NCI-H2107 treated with DMSO at 0.1 percent for 48 hours (cell line): ENCODE data around the gene EFNA2.

Experiments used
- DNase-seq: peaks from one replicate; lab custom pipeline; 2025; ENCODE audit not compliant: unreplicated experiment; lab: John Stamatoyannopoulos, UW

The EFNA2 gene

DNA sequence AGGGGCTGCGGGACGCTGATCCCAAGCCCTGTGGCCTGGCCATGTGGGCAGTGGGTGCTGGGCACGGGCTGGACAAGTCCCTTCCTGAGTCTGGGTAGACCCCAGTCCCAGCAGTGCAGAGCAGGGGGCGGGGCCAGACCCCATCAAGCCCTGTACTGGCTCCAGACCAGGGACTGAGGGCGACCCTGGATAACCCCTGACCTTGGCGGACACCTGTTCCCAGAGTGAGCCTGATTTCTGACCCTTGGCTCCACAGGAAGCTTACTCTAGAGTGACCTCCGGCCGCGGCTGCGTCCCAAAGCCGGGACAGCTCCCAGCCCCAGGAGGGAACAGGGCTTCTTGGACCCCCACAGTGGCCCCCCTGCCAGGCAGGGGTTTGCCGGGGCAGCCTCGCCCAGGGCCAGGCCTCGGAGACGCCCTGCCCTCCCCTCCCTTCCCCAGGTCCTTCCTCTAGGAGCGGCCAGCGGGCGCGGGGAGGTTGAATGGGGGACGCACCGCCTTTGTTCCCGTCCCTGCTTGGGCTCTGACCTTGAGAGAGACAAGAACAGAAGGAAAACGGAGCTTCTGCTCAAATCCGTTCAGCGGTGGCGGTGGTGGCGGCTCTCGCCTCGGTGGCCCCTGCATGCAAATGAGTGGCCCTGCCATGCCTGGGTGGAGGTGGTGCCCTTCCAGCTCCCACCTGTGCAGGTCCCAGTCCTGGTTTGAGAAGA, 2.3 kb upstream of the EFNA2 start:
- no peak for DNase-seq

DNA sequence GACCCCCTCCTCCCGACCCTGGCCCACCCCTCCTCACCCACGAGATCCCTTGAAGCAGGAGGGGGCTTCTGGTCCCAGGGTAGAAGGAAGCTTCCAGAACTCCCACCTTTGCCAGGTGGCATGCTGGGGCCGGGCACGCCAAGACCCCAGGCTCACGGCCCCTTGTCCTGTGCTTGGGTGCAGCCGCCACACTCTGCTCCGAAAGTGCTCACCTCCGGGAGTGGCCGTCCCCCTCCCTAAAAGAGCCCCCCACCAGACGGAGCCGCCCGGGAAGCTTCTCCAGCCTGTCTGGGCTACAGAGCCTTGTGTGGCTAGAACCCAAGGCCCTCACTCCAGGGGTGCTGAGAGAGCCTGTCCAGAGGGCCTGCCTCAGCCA, 1.8 kb upstream of the EFNA2 start:
- no peak for DNase-seq

DNA sequence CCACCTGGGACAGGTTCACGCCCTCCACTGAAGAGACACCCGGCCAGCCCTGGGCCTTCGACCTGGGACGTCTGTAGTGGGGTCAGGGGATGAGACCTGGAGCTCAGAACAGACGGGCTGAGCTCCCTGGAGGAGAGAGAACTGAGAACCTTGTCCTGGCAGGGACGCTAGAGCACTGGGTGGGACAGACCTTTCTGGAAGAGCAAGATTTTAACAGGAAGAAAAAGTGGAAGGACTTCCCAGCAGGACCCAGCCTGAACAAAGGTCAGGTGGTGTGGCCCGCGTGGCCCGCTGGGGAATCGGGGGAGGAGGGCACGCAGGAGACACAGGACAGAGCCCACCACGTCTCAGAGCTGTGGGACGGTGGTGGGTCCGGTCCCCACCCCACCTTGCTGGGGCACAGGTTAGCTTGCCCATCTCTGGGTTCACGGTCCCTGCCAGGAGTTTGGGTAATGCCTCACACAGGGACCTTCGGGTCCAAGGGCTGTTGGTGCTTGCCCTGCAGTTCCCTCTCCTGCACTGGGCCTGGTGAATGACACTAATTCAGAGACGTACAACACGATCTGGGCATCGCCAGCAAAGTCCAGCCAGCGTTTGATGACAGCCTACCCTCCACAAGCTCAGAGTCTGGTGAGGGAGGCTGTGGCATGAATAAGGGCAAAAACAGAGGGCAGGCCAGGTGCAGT, 1.2 kb upstream of the EFNA2 start:
- no peak for DNase-seq

DNA sequence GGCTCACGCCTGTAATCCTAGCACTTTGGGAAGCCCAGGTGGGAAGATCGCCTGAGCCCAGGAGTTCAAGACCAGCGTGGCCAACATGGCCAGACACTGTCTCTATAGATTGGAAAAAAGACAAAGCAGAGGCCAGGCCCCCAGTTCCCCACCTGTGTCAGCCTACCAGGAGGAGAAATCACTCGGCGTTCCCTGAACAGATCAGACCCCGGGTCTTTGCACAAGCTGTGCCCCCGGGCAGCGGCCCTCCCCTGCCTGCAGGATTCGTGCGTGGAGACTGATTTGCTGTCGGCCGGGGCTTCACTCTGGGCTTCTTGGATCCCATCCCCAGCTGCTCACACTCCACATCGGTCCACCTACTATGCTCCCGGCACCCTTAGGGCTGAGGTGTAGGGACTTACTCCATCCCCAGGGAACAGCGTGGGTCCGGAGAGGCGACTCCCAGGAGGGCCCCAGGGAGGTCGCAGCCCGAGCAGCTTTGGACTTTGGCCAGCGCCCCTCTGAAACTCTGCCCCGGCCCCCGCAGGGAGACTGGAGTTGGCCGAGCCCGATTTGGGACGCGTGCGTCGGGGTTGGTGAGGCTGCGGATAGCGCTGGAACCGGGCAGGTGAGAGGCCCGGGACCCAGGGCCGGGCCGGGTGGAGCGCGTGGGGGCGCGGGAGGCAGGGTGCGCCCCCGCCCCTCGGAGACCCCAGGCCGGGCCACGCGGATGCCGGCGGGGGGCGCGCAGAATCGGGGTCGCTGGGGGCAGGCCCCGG, 515 bp upstream of the EFNA2 start:
- DNase-seq: no peak

DNA sequence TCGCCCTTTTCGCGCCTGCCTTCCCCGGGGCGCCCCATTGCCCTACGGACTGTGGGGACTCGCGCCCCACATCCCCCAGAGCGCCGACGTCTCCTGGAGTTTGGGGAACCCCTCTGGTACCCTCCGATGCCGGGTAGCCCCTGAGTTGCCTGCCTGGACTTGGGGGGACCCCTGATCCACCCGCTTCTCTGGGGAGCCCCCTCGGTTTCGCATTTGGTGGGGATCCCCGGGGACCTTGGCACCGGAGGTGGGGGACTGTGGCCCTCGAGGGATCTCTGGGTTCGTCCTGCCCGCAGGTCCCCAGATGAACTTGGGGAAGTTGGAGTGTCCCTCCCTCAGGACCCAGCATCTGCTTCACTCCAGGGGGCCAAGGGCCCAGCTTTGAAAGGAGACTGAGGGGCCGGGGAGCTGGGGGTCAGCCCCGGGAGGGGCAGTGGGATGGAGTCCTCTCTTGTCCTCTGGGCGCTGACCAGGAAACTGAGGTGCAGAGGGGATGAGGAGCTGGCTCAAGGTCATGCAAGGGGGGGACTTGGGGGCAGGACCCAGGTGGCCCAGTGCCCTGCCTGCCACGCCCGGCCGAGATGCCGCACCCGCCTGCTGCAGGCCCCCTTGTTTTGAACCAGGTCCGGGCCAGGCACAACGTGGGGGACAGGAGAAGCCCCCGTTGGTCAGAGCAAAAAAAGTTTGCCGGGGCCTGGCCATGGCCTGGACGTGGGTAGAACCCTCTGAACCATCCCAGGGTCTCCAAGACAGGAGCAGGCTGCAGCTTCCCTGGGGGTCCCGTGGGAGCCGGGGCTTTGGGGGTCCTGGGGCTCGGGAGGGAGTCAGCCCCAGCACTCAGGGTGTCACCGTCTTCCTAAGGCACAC, 1.0 kb downstream of the EFNA2 start:
- DNase-seq: no peak

DNA sequence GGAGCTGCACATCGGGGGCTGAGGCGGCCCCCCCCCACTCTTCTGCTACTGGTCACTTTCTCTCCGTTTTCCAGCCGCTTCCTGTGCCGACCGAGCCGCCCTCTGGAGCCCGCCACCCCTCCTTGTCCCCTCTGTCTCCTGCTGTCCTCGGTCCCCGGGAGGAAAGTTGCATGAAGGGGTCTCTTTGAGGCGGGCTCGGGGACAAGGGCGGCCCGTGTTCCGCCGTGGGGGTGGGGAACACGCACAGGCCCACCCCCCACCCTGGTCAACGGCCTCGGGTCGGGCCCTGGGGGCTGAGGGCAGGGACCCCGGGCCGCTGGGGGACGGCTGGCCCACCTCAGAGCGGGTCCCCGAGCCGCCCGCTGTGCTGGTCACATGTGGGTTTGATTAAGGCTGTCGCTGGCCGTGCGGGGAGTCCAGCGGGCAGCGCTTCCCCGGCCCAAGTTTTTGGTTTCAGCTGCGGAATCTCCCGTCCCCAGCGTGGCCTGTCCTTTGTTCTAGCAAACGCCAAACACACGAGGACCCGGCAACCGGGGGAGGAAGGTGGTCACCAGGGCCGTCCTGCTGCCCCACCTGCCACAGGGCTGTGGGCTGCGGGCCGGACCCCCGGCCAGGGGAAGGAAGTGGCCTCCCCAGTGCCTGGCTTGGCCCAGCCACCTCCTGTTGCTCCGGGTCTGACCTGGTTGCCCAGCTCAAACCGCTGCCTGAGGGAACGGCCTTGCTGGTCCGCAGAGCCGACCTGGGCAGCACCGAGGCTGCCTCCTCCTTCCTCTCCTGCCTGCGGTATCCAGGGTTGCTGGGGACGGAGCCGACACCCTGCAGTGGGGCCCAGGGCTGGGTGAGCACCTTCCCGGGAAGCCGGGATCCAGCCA, 1.9 kb downstream of the EFNA2 start:
- no peak for DNase-seq

DNA sequence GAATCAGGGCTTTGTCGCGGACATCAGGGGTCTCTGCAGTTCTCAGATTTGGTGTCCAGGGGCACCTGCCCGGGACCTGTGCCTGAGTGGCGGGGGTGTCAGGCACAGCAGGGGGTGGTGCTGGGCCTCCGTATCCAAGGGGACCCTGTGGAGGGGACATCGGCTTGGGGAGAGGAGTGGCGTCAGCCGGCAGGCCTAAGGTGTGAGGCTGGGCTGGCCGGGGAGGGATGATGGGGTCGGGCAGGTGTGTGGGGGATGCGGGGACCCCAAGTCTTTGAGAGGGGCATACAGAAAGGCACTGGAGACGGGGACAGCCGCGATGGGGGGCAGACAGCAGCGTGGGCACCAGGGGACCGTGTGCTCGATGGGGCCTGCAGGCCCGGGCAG, 2.5 kb downstream of the EFNA2 start:
- no peak for DNase-seq

DNA sequence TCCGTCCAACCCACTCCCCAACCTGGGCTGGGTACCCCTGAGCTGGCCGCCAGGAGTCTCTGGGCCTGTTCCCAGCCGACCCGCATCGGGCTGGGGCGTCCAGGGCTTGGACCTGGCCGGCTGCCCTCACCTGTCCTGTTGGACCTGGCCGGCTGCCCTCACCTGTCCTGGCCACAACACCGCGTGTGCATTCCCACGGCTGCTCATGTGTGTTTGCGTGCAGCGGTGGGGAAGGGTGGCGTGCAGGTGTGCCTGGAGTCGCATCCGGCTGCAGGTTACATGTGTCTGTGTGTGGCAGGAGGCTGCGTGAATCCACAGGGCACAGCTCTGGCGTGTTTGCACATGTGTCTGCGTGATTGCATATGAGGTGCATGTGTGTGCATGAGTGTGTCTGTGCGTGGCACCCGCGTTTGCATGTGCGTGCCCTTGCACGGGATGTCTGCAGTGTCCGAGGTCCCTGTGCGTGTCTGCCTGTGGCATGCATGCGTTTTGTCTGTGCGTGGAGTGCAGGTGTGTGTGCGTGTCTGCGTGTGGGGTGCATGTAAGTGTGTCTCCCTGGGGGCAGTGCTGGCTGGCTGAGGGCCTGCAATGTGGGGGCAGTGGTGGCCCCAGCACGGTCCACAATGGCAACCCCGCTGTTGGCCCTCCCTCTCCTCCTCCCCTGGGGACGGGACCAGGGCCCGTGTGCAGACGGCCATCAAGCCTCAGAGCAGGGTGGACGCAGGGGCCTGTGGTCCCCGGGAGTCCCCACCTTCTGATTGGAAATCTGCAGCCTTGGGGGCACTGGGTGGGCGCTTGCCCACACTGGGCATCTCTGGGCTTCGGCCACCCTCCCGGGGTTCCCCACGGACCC, 3.4 kb downstream of the EFNA2 start:
- no peak for DNase-seq

DNA sequence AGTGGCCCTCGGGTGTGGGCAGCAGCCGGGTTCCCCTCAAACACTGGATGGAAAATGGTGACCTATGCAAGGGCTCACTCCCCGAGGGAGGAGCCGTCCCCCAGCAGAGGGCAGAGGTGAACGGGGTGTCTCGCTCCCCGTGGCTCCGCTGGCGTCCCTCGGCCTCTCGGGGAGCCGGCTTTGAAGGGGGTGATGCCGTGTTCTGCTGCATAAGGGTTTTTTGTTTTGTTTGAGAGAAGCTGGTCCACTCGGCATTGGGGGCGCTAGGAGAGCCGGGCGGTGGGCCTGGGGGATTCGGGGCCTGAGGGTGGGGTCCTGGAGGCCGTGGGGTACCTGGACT, 4.0 kb downstream of the EFNA2 start:
- no peak for DNase-seq

DNA sequence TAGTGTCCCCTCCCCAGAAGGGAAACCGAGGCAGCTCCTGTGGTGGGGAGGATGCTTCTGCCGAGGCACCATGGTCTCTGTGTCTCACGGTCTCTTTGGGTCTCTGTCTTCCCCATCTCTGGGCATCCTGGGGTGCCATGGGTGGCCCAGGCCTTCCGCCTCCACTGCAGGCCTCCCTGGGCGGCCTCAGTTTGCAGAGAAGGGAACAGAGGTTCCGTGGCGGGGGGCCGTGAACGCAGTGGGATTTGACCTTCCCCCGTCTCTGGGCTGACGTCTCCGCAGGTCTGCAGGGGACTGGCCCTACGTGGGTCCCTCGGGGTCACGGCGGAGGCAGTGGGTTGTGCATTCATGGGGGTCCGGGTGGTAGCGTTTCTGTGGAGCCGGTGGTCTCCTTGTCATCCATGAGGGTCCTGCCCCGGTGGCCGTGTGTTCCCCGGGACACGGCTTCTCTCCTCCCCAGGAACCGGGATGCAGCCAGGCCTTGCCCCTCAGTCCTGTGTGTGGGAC, 4.6 kb downstream of the EFNA2 start:
- no peak for DNase-seq

DNA sequence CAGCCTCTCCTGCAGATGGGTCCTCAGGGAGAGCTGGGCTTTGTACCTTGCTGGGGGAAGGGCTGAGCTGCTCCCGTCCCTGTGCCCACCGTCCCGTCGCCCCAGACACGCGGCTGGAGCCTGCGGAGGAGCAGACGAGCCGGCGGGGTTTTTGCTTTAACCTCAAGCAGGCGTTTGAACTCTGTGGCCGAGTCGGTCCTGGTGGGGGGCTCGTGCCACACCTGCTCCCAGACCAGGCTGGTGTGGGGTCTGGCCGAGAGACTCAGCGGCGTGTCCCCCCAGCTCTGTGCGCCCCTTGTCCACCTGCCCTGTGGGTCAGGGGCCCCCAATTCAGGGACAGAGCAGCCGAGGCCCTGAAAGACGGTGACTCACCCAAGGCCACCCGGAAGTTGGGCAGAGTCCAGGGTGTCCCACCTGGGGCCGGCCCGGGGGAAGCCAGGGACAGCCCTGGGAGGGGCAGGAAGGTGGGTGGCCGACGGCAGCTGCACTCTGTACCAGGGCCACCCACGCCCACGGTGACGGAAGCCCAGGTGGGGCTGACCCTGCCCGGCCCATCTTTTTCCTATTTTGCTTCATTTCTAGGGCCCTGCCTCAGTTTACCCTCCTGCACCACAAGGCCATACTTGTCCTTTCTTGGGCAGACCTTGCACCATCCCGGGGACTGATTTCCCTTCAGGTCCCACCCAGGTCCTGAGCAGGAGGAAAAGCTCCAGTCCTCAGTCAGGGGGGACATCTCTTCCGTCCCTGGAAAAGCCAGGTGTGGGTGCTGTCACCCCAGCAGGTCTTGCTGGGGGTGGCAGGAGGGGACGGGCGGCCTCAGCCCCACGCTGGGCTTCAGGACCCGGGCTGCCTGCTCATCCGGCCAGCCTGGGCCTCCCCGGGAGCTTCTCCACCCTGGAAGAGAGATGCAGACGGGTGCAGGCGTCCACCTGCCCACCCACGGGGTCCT, 5.3 kb downstream of the EFNA2 start:
- DNase-seq: no peak

DNA sequence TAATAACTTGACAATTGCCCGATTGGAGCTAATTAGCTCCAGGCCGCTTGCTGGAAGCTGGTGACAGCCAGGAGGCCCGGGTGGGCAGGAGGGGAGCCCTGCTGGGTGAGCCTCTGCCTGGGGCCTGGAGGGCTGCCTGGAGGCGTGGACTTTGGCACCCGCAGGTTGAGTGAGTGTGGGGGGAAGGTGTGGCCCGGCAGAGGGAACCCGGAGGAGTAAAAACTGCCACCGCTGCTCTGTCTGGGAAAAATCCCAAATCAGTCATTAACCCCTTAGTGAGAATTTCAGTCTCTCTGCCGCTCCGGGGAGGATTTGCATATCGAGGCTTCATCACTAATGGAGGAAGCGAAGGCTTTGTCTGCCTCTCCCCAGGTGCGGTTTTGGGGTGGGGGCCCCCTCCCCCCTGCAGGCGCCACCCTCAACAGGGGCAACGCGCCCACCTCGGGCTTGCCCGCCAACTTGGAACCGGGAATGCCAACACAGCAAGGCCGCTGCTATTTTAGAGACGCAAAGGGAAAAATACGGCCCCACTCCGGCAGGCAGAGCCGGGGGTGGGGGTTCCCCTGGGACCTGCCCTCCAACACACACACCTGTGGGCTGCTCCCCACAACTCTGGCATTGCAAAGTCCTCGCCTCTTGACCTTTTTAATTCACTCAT, 6.2 kb downstream of the EFNA2 start:
- no peak for DNase-seq

DNA sequence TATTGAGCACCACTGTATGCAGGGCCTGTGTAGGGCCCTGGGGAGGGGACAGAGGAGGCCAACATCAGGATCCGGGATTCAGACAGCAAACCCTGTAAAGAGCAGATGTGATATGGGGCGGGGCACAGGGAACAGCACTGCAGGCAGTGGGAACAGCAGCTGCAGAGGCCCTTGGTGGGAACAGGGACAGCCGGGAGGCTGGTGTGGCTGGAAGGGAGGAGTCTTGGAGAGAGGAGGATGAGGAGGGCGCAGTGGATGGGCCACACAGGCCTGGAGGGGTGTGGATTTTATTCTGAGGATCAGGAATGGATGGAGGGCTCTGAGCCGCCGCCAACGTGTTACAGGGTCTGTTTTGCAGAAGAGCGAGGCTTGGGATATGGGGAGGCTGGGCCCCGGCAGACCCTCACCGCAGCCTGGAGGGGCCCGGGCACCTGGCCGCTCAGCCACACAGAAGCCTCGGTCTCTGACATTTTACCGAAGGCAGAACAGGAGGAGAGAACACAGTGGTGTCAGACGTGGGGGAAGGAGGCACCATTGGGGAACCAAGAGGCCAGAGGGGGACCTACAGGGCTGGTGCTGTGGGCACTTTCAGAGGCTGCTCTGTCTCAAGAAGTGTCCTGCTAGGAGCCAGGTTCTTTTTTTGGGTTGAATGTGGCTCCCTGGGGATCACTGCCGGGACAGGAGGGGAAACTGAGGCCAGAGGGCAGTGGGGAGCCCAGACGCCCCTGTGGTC, 6.9 kb downstream of the EFNA2 start:
- DNase-seq: no peak

DNA sequence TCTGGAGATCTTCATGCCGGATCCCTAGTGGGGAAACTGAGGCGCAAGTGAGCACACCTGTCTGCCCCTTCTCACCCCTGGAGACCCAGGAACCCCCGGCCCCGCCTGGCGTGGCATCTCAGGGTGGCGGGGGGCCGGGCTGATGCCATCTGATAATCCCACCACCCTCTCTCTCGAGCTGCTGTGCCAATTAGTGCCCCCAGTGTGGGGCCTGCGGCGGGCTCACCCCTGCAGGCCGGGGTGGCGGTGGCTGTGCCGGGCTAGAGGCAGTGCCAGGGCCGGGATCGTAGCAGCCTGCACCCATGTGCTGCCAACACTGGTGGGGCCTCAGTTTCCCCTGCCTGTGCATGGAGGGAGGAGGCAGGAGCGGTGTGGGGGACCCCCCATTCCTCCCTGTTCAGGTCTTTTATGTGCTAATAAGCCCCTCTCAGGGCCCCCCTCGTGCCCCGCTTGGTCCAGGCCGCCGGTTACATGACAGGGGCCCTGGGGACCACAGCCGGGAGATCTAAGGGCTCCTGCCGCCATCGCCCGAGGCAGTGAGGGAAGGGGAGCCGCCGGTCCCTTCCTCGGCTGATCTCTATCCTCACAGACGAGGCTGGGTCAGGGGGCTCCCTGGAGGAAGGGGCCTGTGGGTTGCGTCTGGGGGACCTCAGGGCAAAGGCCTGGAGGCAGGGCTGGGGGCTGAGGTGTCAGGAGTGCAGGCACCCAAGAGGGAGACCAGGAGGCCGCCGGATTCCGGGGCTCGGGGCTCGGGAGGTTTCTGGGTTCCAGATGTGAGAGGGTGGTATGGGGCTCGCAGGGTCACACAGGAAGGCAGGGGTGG, 8.3 kb downstream of the EFNA2 start:
- DNase-seq: no peak

DNA sequence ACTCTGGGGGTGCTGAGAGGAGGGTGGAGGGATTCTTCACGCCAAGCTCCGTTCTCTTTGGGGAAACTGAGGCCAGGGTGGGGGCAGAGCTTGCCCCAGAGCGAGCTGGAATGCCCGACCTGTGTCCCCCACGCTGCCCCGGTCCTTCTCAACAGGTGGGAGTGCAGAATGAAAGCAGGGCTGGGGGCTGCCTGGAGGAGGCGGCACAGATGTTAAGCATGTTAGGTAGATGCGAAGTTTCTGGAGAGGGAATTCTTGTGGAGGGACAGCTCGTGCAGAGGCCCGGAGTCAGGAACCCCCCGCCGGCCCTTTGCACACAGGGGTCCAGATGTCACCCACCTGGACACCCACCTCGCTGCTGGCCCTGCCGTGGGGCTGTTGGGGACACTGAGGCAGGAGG, 9.0 kb downstream of the EFNA2 start:
- DNase-seq: no peak
